GM21528 (cell line): ENCODE results near the gene CSKMT.

Experiments used
- ATAC-seq: cut with Tn5 transposase; IDR thresholded peaks from one replicate; pipeline ENCODE4 v1.9.1; 2021; ENCODE audit warnings: mild to moderate bottlenecking, moderate library complexity; ENCODE audit not compliant: unreplicated experiment, low FRiP score

The CSKMT gene

GRCh38 chr11:62715150-62716130 lies 50.3 kb downstream of the CSKMT start:
- ATAC-seq: no peak

GRCh38 chr11:62716206-62716605 lies 51.1 kb downstream of the CSKMT start:
- ATAC-seq: no peak

- no peak for ATAC-seq
These were observed 51.7 kb downstream of the CSKMT start for GRCh38 chr11:62716816-62717215.
